ENCODE results near the gene DNAI1.
"Not testable (repeated sequence)": the region's sequence is repeated elsewhere in the genome, so short reads cannot be mapped to it uniquely, and the experiment has no call there.

The DNAI1 gene

DNA sequence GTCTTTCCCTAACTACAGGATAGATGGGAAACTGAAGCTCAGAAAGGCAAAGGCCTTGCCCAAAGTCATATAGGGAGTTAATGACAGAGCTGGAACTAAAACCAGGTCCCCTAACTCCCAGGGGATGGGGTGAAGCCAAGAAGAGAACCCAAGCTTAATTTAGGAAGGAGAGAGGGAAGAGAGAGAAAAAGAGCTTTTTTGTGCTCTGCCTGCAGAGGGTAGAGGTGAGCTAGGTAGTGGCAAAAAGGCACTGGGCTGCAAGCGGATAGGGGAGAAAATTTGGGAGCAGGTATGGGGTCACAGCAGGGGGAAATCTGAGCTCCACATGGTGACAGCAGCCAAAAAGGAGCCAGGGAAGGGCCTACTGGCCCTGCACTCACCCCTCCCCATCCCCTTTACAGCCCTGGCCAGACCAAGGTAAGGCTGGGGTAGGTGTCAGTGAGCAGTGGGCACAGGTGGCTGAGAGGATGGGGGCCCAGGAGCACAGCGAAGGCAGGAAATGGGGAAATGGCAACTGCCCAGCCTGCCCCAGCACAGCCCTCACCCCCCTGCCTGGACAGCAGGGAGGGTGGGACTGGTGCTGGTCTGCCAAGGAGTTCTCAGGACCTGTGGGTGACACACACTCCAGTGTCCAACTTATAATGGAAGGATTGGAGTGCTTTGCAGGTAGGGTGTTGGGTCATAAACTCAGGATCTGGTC, 60.9 kb downstream of the DNAI1 start:
- TF ChIP-seq POLR2A (IDR thresholded peaks at IDR 0.05; ENCODE audit: low read depth, low read length): no peak
- no peak for FAIRE-seq
- DNase-seq (ENCODE audit: insufficient read length, low spot score): no peak

DNA sequence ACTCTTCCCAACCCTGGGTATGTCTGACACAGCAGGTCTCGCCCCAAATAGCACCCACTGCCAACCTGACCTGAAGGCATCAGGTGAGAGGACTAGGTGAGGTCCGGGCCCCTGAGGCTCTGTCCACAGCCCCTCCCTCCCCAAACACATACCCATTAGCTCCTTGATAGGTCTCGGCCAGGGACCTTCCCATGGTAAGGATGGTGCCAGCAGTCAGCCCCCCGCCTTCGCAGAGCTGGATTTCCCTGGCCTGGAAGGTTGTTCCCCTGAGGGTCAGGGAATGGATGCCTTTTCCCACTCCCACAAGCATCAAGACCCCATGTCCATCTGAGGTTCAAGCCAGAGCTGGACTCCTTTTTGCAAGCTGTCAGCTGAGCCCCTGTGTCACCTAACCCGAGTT, 61.5 kb downstream of the DNAI1 start:
- DNase-seq (ENCODE audit: insufficient read length, low spot score) (no peak), FAIRE-seq (no peak)
- no peak for TF ChIP-seq POLR2A (IDR thresholded peaks at IDR 0.05; ENCODE audit: low read depth, low read length)

DNA sequence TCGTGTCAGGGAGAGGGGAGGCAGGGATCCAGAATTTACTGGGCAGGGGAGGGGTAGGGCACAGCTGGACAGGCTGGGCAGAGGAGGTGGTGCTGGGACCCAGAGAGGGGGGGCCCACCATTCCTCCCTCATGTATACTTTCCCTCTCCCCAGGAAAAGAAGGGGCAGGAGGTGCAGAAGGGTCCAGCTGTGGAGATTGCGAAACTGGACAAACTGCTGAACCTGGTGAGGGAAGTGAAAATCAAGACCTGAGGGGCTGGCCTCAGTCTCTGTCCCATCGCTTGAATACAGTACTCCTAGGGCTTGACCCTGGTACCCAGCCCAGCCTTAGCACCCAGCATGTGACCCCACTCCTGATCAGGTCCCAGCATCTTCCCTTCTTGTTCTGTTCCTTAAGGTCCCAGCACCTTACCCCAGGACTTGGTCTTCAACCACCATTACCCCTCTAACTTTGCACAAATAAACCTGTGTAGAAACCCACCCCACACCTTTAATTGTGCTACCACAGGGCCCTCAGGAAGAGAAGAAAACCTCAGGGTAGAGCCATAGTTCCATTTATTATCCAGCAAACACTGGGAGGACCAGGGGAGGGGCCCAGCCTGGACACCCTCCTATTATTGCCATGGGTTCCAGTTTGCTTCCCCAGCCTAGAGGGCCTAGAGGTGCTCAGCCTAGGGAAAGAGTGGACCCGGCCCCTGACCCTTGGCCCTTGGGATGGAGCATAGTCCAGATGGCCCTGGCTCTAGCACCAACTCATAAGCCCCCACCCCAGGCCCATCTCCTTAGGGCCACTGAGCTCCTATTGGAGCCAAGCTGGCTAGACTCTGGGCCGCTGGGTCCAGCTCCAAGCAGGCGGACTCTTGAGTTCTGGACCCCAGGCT, 62.1 kb downstream of the DNAI1 start:
- DNase-seq (ENCODE audit: insufficient read length, low spot score) (no peak), FAIRE-seq (no peak)
- no peak for TF ChIP-seq POLR2A (IDR thresholded peaks at IDR 0.05; ENCODE audit: low read depth, low read length)

DNA sequence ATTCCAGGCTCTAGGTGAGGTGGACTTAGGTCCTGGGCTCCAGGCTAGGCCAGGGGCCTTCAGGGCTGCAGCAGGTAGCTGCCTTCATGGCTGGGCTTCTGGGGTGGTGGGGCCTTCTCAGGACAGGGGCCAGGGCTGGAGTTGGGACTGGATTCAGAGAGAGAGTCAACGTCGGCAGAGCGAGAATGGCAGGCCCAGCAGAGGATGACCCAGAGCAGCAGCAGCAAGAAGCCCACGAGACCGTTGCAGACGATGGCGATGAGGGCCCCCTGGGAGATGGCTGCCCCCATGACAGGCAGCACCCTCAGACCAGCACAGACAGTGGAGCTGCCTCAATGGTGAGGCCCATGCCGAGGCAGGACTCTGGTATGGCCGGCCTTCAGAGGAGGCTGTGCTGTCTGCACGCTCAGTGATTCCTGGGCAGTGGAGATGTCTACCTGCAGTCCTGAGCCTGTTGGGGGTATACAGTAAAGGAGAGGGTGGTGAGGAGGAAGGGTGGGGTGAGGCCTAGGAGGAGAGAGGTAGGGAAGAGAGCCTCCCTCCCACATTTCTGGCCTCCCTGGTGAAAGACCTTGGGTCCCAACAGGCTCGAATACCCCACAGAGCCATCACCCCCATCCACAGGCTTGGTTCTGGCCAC, 62.9 kb downstream of the DNAI1 start:
- DNase-seq (ENCODE audit: insufficient read length, low spot score) (no peak), FAIRE-seq (no peak)

GRCh38 chr9:34522091-34522887, 63.7 kb downstream of the DNAI1 start:
- no peak for FAIRE-seq
- TF ChIP-seq POLR2A (IDR thresholded peaks at IDR 0.05; ENCODE audit: low read depth, low read length): no peak
- no peak for DNase-seq (ENCODE audit: insufficient read length, low spot score)

More for the DNA sequence above, 62.9 kb downstream of the DNAI1 start:
- TF ChIP-seq POLR2A (IDR thresholded peaks at IDR 0.05; ENCODE audit: low read depth, low read length): no peak

DNA sequence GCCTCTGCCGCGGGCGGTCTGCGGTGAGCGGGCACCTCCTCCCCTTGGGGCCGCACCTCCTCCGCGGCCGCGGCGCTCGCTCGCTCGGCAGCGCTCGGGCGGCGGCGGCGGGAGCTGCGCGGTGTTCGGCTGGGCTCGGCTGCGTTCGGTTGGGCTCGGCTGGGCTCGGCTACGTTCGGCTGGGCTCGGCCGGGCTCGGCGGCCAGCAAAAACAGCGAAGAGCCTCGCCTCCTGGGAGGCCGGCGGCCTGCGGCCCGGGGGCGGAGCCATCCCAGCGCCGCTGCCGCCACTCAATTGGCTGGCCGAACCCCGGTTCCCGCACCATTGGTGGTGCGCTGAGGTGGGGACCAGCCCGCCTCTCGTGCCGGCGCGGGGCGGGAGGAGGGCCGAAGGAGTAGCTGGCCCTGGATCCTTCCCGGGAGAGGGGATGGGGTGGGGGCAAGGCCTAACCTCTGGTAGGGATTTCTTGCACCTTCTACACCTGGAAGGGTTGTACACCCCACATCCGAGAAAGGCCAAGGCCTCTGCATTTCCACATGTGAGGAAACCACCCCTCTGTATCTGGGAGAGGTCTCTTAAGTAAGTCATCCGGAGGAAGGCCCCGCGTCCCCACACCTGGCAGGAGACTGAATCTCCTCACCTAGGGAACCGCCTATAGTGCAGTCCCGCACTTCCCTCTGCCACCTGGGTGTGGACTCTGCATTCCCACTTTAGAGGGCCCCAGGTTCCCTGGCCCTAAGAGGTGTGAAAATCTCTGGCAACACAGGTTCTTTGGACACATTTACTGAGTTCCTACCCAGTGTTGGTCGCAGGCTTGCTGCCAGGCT, 64.6 kb downstream of the DNAI1 start, which contains the start of gene ENHO:
TSS of gene ENHO (minus strand) at position 20 of the 827 bp plus-strand sequence. CDS start 1,295 bp downstream, outside the sequence.
- DNase-seq (ENCODE audit: insufficient read length, low spot score): peak; percentile 89
- FAIRE-seq: no peak
- TF ChIP-seq POLR2A (IDR thresholded peaks at IDR 0.05; ENCODE audit: low read depth, low read length): no peak

DNA sequence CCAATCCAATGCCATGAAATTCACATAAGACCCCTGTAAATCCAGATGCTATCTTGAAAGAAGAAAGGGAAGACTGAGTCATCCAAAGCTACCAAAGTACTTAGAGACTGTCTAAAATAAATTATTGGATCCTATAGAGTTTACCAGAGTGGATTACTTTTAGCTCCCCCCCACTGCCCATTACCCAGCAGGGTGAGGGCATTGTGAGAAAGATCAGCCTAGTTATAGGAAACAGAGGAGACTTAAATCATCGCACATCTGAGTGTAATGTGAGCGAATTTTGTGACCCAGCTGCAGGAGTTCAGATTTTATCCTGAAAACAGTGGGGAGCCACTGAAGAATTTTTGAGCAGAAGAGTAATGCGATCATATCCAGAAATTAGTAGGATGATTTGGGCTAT, 65.7 kb downstream of the DNAI1 start:
- no peak for TF ChIP-seq POLR2A (IDR thresholded peaks at IDR 0.05; ENCODE audit: low read depth, low read length)
- FAIRE-seq (no peak), DNase-seq (ENCODE audit: insufficient read length, low spot score) (no peak)

- DNase-seq (ENCODE audit: insufficient read length, low spot score) (no peak), FAIRE-seq (no peak)
- no peak for TF ChIP-seq POLR2A (IDR thresholded peaks at IDR 0.05; ENCODE audit: low read depth, low read length)
Observed at GRCh38 chr9:34526026-34526425, 67.4 kb downstream of the DNAI1 start.

GRCh38 chr9:34532041-34532440, 73.4 kb downstream of the DNAI1 start:
- not testable (repeated sequence) for DNase-seq (ENCODE audit: insufficient read length, low spot score); FAIRE-seq

DNA sequence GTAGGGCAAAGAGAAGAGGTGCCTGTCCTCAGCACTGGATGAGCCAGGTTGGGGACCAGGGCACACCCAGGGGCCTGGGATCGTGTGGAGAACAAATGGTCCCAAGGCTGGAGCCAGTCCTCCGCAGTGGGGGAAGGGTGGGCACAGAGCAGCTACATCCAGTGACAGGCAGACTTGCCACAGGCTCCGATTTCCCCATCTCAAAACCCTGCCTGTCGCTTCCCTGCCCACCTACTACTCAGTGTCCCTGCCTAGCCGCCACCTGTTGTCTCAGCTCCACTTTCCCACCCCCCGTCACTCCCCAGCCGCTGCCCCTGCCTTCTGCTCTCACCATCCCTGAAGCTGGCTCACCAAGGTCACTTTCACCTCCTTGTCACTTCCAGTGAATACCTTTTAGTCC, 78.1 kb downstream of the DNAI1 start:
- no peak for FAIRE-seq
- TF ChIP-seq POLR2A (IDR thresholded peaks at IDR 0.05; ENCODE audit: low read depth, low read length): no peak
- no peak for DNase-seq (ENCODE audit: insufficient read length, low spot score)

DNA sequence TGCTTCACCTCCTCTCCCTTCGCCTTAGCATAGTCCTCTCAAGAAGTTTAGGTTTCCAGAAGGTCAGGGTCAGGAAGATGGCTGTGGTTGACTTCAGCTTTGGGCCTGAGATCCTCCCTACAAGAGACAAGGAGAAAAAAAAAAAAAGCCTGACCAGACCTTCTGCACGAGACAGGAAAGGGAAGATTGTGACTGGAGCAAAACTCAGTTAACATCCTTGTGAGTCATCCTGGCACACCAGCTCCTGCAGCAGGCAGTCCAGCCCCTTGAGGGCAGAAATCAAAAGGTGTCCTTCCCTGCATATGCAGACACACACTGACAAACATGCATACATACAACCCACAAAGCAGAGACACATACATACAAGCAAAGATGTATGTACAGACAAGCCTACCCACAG, 82.2 kb downstream of the DNAI1 start:
- peak; percentile 42 for DNase-seq (ENCODE audit: insufficient read length, low spot score)
- FAIRE-seq: peak; percentile 50
- no peak for TF ChIP-seq POLR2A (IDR thresholded peaks at IDR 0.05; ENCODE audit: low read depth, low read length)

DNA sequence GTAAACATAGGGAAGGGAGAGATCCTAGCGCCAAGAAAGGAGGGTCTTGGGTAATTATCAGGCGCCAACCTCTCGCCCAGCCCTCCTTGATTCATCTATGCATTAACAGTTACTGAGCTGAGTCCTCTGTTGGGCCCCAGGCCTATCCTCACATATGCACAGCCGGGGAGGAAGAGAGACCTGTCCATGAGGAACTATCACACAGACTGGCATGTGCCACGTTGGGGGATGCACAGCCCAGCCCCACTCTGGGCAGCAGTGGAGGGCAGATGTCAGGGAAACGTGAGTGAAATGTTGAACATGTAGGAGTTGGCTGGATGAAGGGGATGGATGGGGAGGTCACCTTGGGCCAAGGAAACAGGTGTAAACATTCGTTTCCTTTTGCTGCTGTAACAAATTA, 82.9 kb downstream of the DNAI1 start:
- FAIRE-seq: no peak
- TF ChIP-seq POLR2A (IDR thresholded peaks at IDR 0.05; ENCODE audit: low read depth, low read length): no peak
- DNase-seq (ENCODE audit: insufficient read length, low spot score): no peak

GRCh38 chr9:34544035-34544434, 85.4 kb downstream of the DNAI1 start:
- FAIRE-seq (no peak), DNase-seq (ENCODE audit: insufficient read length, low spot score) (no peak)
- no peak for TF ChIP-seq POLR2A (IDR thresholded peaks at IDR 0.05; ENCODE audit: low read depth, low read length)

Measured in H54 (cell line).